Progenitor cell of endocrine pancreas (in vitro differentiated cells): ENCODE measurements around the gene SUGCT. TPM values are rescaled to one million over a fixed set of nuclear protein-coding genes. Genes with fewer than 3 reads are reported as not detected.

Experiments
- DNase-seq: peaks from one replicate; pipeline ENCODE4 v3.0.0; 2021; ENCODE audit warnings: low spot score; ENCODE audit not compliant: unreplicated experiment
- H3K27ac Mint-ChIP-seq: 2 replicates; pipeline ENCODE4 v1.8.0; 2021; ENCODE audit warnings: mild to moderate bottlenecking, moderate library complexity, mixed read lengths
- H3K27me3 Mint-ChIP-seq: 2 replicates; pipeline ENCODE4 v1.8.0; 2021; ENCODE audit warnings: mixed read lengths
- H3K36me3 Mint-ChIP-seq: 2 replicates; pipeline ENCODE4 v1.8.0; 2022; ENCODE audit warnings: mixed read lengths; ENCODE audit not compliant: insufficient read depth
- H3K4me1 Mint-ChIP-seq: 2 replicates; pipeline ENCODE4 v1.8.0; 2021; ENCODE audit warnings: low read depth, mixed read lengths
- H3K4me3 Mint-ChIP-seq: 2 replicates; pipeline ENCODE4 v1.8.0; 2021; ENCODE audit warnings: low read depth, mild to moderate bottlenecking, moderate library complexity, mixed read lengths
- H3K9me3 Mint-ChIP-seq: 2 replicates; pipeline ENCODE4 v1.8.0; 2021; ENCODE audit warnings: low read depth, mixed read lengths
- CTCF ChIP-seq: fragments of 200-600 bp; sonication (generic); IDR thresholded peaks from one replicate; pipeline ENCODE4 v1.5.0; 2021; ENCODE audit warnings: antibody characterized with exemption, mild to moderate bottlenecking; ENCODE audit not compliant: unreplicated experiment
- total RNA-seq: library from RNA; stranded (reverse); gene quantifications from 2 replicates; pipeline ENCODE4 v1.2.1, GENCODE V29; 2021

The SUGCT gene
- total RNA-seq, 1 donor from 2014 or later = 6.2 TPM

- DNase-seq = no peak
- H3K4me1 Mint-ChIP-seq = no peaks in the 10 kb centered on the region
- peaks cover 2% of the 10 kb centered on the region for H3K36me3 Mint-ChIP-seq
- no peak for TF ChIP-seq CTCF
- no peak overlapping the region for H3K27ac Mint-ChIP-seq
- H3K27me3 Mint-ChIP-seq = no peaks in the 10 kb centered on the region
- H3K4me3 Mint-ChIP-seq = no peak overlapping the region
- H3K9me3 Mint-ChIP-seq = peaks cover 12% of the 10 kb centered on the region
These were observed 706.2 kb downstream of the SUGCT start for GRCh38 chr7:40840990-40841389.

- DNase-seq = no peak
- Mint-ChIP-seq H3K9me3 (peaks cover 12% of the 10 kb centered on the region), H3K27me3 (no peaks in the 10 kb centered on the region), H3K27ac (no peak overlapping the region), H3K4me3 (no peak overlapping the region), H3K36me3 (peaks cover 2% of the 10 kb centered on the region), H3K4me1 (no peaks in the 10 kb centered on the region)
- TF ChIP-seq CTCF = no peak
These were observed 707.8 kb downstream of the SUGCT start for GRCh38 chr7:40842641-40843040.

DNA sequence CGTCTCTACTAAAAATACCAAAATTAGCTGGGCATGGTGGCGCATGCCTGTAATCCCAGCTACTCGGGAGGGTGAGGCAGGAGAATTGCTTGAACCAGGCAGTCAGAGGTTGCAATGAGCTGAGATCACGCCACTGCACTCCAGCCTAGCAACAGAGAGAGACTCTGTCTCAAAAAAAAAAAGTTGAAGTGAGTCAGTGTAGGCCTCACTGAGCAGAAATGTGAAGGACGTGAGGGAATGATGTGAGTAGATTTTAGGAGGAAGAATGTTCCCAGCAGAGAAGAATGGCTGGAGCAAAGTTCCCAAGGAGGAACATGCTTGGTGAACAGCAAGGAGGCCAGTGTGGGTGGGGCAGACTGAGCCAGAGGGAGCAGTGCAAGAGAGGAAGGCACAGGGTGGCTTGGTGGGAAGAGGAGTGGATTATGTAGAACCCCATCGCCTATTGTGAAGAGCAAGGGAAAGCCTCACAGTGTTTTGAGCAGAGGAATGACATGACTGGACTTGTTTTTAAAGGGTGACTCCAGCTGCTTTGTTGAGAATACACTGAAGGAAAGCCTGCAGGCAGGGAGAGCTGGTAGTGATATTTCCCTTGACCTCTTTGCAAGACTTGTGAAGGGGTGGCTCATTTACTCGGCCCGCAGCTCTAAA, 708.7 kb downstream of the SUGCT start:
- peaks cover 2% of the 10 kb centered on the region for H3K36me3 Mint-ChIP-seq
- H3K27ac Mint-ChIP-seq = no peak overlapping the region
- DNase-seq = no peak
- H3K9me3 Mint-ChIP-seq = peaks cover 12% of the 10 kb centered on the region
- TF ChIP-seq CTCF = no peak
- H3K27me3 Mint-ChIP-seq = no peaks in the 10 kb centered on the region
- H3K4me3 Mint-ChIP-seq = no peak overlapping the region
- H3K4me1 Mint-ChIP-seq = no peaks in the 10 kb centered on the region

DNA sequence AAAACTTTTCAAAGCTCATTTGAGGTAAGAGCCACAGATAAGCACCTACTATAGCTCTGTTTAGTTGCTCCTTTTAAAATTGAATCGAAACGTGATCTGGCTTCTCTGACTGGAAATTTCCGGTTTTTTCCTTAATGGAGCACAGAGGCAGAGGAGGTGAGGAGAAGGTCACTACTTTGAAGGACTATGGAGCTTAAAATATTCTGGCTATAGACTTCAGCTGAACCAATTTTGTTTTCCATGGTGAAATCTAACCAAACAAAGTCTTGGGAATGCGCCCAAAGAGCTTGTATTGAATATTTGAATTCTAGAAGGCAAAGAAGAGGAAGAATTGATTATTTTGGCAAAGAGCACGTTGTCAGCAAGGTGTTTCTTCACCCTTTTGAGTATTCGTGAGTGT, 711.1 kb downstream of the SUGCT start:
- peaks cover 2% of the 10 kb centered on the region for H3K36me3 Mint-ChIP-seq
- H3K27ac Mint-ChIP-seq = no peak overlapping the region
- DNase-seq = no peak
- no peaks in the 10 kb centered on the region for H3K4me1 Mint-ChIP-seq
- peaks cover 5% of the 10 kb centered on the region for H3K9me3 Mint-ChIP-seq
- TF ChIP-seq CTCF = no peak
- H3K4me3 Mint-ChIP-seq = no peak overlapping the region
- no peaks in the 10 kb centered on the region for H3K27me3 Mint-ChIP-seq

GRCh38 chr7:40847921-40848320, 713.1 kb downstream of the SUGCT start:
- Mint-ChIP-seq H3K36me3 (peaks cover under 1% of the 10 kb centered on the region), H3K27ac (no peak overlapping the region), H3K4me1 (no peaks in the 10 kb centered on the region), H3K4me3 (no peak overlapping the region), H3K9me3 (peaks cover 5% of the 10 kb centered on the region), H3K27me3 (no peaks in the 10 kb centered on the region)
- DNase-seq = no peak
- no peak for TF ChIP-seq CTCF
